HCT116 (cell line): Measurements from ENCODE around the gene RPP25. TPM values are rescaled to one million over a fixed set of nuclear protein-coding genes. Genes with fewer than 3 reads are reported as not detected.

Source experiments
- ATAC-seq: fragments of 200-7000 bp; cut with Tn5 transposase; 2 replicates; pipeline ENCODE4 v1.9.1; 2020; ENCODE audit warnings: mild to moderate bottlenecking, moderate library complexity
- BruUV-seq: library from RNA; stranded (reverse); fragments of 400-500 nt; replicated peaks from 2 replicates; lab custom pipeline; 2021; lab: Mats Ljungman, UMichigan
- CTCF ChIA-PET: fragments of 300-600 bp; sonication (Branson Sonifier 250); formaldehyde crosslinking; loops from one replicate; lab custom pipeline; 2021; ENCODE audit warnings: antibody characterized with exemption; lab: Charles Lee
- POLR2A ChIA-PET: fragments of 300-600, 350-600 bp; sonication (Branson Sonifier 250); formaldehyde crosslinking; loops from one replicate; lab custom pipeline; 2021; ENCODE audit warnings: antibody characterized with exemption; lab: Charles Lee
- RAD21 ChIA-PET, 2 experiments: fragments of 300-600 bp; sonication (Branson Sonifier 250); formaldehyde crosslinking; loops; one replicate each; lab custom pipeline; 2023; ENCODE audit warnings: low total read pairs in 2 of 2; ENCODE audit not compliant: uncharacterized antibody in 2 of 2, unreplicated experiment in 2 of 2, low non-redundant PET in 1 of 2; lab: Charles Lee
- DNase-seq: peaks from one replicate; pipeline ENCODE4 v3.0.0-alpha.2; 2010; ENCODE audit warnings: low read depth, low spot score
- H2AFZ ChIP-seq: fragments of 200-600 bp; shearing (Covaris generic), sonication (generic); 2 replicates; pipeline ENCODE4 v1.6.1; 2017; ENCODE audit warnings: low read depth, mixed run types, mixed read lengths, antibody characterized with exemption, low read length; ENCODE audit not compliant: poor library complexity, severe bottlenecking
- H3K27ac ChIP-seq: 2 replicates; pipeline ENCODE4 v1.5.1; 2012; ENCODE audit warnings: low read depth, low read length
- H3K27me3 ChIP-seq: fragments of 200-600 bp; sonication (generic); 2 replicates; pipeline ENCODE4 v1.6.1; 2016; ENCODE audit warnings: mixed run types, low read length, mixed read lengths; ENCODE audit not compliant: insufficient read depth
- H3K36me3 ChIP-seq, 2 experiments: fragments of 200-500 bp in 1 of 2; fragments of 200-600 bp in 1 of 2; sonication (Bioruptor generic) in 1 of 2; sonication (generic) in 1 of 2; 2 replicates each; pipeline versions ENCODE4 v1.5.1 to v1.6.1; 2014 to 2016; ENCODE audit warnings: low read length in 2 of 2, inconsistent platforms in 1 of 2, mixed read lengths in 1 of 2, mixed run types in 1 of 2; ENCODE audit not compliant: insufficient read depth in 2 of 2, control insufficient read depth in 1 of 2
- H3K4me1 ChIP-seq, 2 experiments: fragments of 200-600 bp in 1 of 2; sonication (generic) in 1 of 2; 2 replicates each; pipeline versions ENCODE4 v1.5.1 to v1.6.1; 2012 to 2017; ENCODE audit warnings: low read length in 2 of 2, inconsistent platforms in 1 of 2, mild to moderate bottlenecking in 1 of 2, mixed read lengths in 1 of 2, mixed run types in 1 of 2, moderate library complexity in 1 of 2; ENCODE audit not compliant: insufficient read depth in 2 of 2, control insufficient read depth in 1 of 2
- H3K4me2 ChIP-seq: fragments of 200-600 bp; sonication (generic); 2 replicates; pipeline ENCODE4 v1.6.1; 2017; ENCODE audit warnings: mixed run types, low read length, mixed read lengths
- H3K4me3 ChIP-seq, 2 experiments: fragments of 200-600 bp in 1 of 2; sonication (generic) in 1 of 2; replicated peaks in 1 of 2; 2 replicates each; pipeline ENCODE4 v1.5.1; 2011 to 2016; ENCODE audit warnings: low read length in 2 of 2, control low read depth in 1 of 2, low read depth in 1 of 2, mild to moderate bottlenecking in 1 of 2, mixed read lengths in 1 of 2, mixed run types in 1 of 2
- H3K79me2 ChIP-seq: fragments of 200-600 bp; sonication (generic); 2 replicates; pipeline ENCODE4 v1.6.1; 2017; ENCODE audit warnings: mild to moderate bottlenecking, mixed run types, low read length, moderate library complexity, mixed read lengths; ENCODE audit not compliant: insufficient read depth
- H3K9ac ChIP-seq: fragments of 200-600 bp; sonication (generic); 2 replicates; pipeline ENCODE4 v1.6.1; 2016; ENCODE audit warnings: low read length, mixed read lengths
- H3K9me2 ChIP-seq: fragments of 200-600 bp; sonication (generic), shearing (Covaris generic); 2 replicates; pipeline ENCODE4 v1.6.1; 2017; ENCODE audit warnings: mixed run types, mild to moderate bottlenecking, moderate library complexity; ENCODE audit not compliant: insufficient read depth
- H3K9me3 ChIP-seq, 2 experiments: fragments of 200-500 bp in 1 of 2; fragments of 200-600 bp in 1 of 2; sonication (Bioruptor generic) in 1 of 2; sonication (generic) in 1 of 2; 2 replicates each; pipeline ENCODE4 v1.6.1; 2014 to 2017; ENCODE audit warnings: low read length in 2 of 2, mixed read lengths in 2 of 2, inconsistent platforms in 1 of 2, low read depth in 1 of 2, mild to moderate bottlenecking in 1 of 2, mixed run types in 1 of 2, moderate library complexity in 1 of 2; ENCODE audit not compliant: control insufficient read depth in 1 of 2, insufficient read depth in 1 of 2
- H4K20me1 ChIP-seq: fragments of 200-600 bp; sonication (generic), shearing (Covaris generic); 2 replicates; pipeline ENCODE4 v1.6.1; 2017; ENCODE audit warnings: mixed run types, mild to moderate bottlenecking, moderate library complexity; ENCODE audit not compliant: insufficient read depth
- CBX3 ChIP-seq: IDR thresholded peaks from 2 replicates; pipeline ENCODE4 v1.6.1; 2012; ENCODE audit warnings: low read depth
- CEBPB ChIP-seq: IDR thresholded peaks from 2 replicates; pipeline ENCODE4 v1.6.1; 2012; ENCODE audit warnings: low read depth
- EGR1 ChIP-seq: IDR thresholded peaks from 2 replicates; pipeline ENCODE4 v1.6.1; 2012; ENCODE audit warnings: low read depth
- ELF1 ChIP-seq: IDR thresholded peaks from 2 replicates; pipeline ENCODE4 v1.6.1; 2012; ENCODE audit warnings: low read depth, borderline replicate concordance
- FOSL1 ChIP-seq: IDR thresholded peaks from 2 replicates; pipeline ENCODE4 v1.6.1; 2012; ENCODE audit warnings: low read depth
- POLR2A ChIP-seq: IDR thresholded peaks from 2 replicates; pipeline ENCODE4 v1.7.0; 2011; ENCODE audit warnings: borderline replicate concordance; ENCODE audit not compliant: insufficient read depth, insufficient read length; ENCODE audit errors: extremely low read depth
- POLR2AphosphoS5 ChIP-seq: IDR thresholded peaks from 2 replicates; pipeline ENCODE4 v1.6.1; 2011; ENCODE audit warnings: mild to moderate bottlenecking, low read depth, low read length, moderate library complexity
- RAD21 ChIP-seq: IDR thresholded peaks from 2 replicates; pipeline ENCODE4 v1.6.1; 2012; ENCODE audit warnings: low read depth, mild to moderate bottlenecking
- REST ChIP-seq: IDR thresholded peaks from 2 replicates; pipeline ENCODE4 v1.6.1; 2012; ENCODE audit warnings: low read depth
- SIN3A ChIP-seq: IDR thresholded peaks from 2 replicates; pipeline ENCODE4 v1.6.1; 2012; ENCODE audit warnings: low read depth
- SP1 ChIP-seq: IDR thresholded peaks from 2 replicates; pipeline ENCODE4 v1.6.1; 2012; ENCODE audit warnings: low read depth
- SRF ChIP-seq: IDR thresholded peaks from 2 replicates; pipeline ENCODE4 v1.6.1; 2012; ENCODE audit warnings: low read depth
- TCF7L2 ChIP-seq: IDR thresholded peaks from 2 replicates; pipeline ENCODE4 v1.7.0; 2011; ENCODE audit warnings: borderline replicate concordance, inconsistent platforms; ENCODE audit not compliant: insufficient read depth, insufficient read length; ENCODE audit errors: extremely low read depth
- YY1 ChIP-seq: IDR thresholded peaks from 2 replicates; pipeline ENCODE4 v1.6.1; 2011; ENCODE audit warnings: low read length, low read depth, moderate library complexity, mild to moderate bottlenecking; ENCODE audit not compliant: insufficient replicate concordance; ENCODE audit errors: extremely low read depth
- ZFX ChIP-seq: fragments of 450-650 bp; IDR thresholded peaks from 2 replicates; pipeline ENCODE4 v1.6.1; 2017
- ZNF274 ChIP-seq: fragments of 200-500 bp; sonication (Bioruptor generic); IDR thresholded peaks from 2 replicates; pipeline ENCODE4 v1.6.1; 2014; ENCODE audit warnings: mild to moderate bottlenecking, low read depth, low read length, inconsistent platforms
- intact Hi-C: fragments of 100-400 bp; cut with micrococcal nuclease; formaldehyde crosslinking; loops from 2 replicates; pipeline ENCODE4 v1.10.0; 2022
- total RNA-seq: library from RNA; stranded (reverse); gene quantifications from one replicate; pipeline ENCODE4 v1.2.1, GENCODE V29; 2021; ENCODE audit not compliant: unreplicated experiment
- TF ChIP-seq, protein P1 (sequence below), 3 experiments: fragments of 200-600 bp in 1 of 3; sonication (generic) in 1 of 3; IDR thresholded peaks in 2 of 3; conservative IDR thresholded peaks in 1 of 3; 2 replicates each; pipeline ENCODE4 v1.5.1; 2012 to 2017; ENCODE audit warnings: low read depth in 2 of 3, low read length in 2 of 3, antibody characterized with exemption in 1 of 3, borderline replicate concordance in 1 of 3, control low read depth in 1 of 3, mild to moderate bottlenecking in 1 of 3, mixed read lengths in 1 of 3, mixed run types in 1 of 3, moderate library complexity in 1 of 3; ENCODE audit not compliant: insufficient read depth in 1 of 3
- TF ChIP-seq, protein P2 (sequence below): IDR thresholded peaks from 2 replicates; pipeline ENCODE4 v1.6.1; 2012

The RPP25 gene
- total RNA-seq, 1 experiment from 2014 or later: 5.9 TPM

DNA sequence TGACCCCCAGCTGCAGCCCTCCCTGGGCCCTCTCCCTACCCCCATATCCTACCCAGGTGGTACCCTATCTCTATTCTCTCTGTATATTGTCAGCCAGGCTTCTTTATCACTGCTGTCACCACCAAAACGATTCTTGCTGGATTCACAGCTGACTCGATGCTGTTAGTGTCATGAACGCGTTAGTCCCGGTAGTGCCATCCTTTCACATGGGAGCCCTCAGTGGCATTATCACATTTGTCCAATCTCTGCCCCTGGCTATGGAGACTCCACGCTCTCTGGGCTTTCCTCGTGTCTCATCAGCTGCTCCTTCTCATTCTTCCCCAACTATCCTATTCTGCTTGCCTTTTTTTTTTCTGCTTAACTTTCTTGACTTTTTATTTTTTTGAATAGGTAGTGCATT, 45.8 kb upstream of the RPP25 start:
- H3K4me1 ChIP-seq: no peaks in the 10 kb centered on the region
- H4K20me1 ChIP-seq: no peaks in the 10 kb centered on the region
- no peak overlapping the region for H3K4me3 ChIP-seq
- H3K9me2 ChIP-seq: no peaks in the 10 kb centered on the region
- intact Hi-C loops: no loop called here
- 0 out of 2 replicates have a peak, but pooled peaks cover 3% of the 10 kb centered on the region for H3K27me3 ChIP-seq
- DNase-seq (no peak), ATAC-seq (no peak)
- CTCF ChIA-PET: no interaction called here
- BruUV-seq: no TSS peak
- no peak for TF ChIP-seq EGR1
- TF ChIP-seq YY1: no peak
- no peak for TF ChIP-seq SP1
- TF ChIP-seq SRF: no peak
- no peak for TF ChIP-seq POLR2A
- no peak for TF ChIP-seq TCF7L2
- TF ChIP-seq, protein P1, sequence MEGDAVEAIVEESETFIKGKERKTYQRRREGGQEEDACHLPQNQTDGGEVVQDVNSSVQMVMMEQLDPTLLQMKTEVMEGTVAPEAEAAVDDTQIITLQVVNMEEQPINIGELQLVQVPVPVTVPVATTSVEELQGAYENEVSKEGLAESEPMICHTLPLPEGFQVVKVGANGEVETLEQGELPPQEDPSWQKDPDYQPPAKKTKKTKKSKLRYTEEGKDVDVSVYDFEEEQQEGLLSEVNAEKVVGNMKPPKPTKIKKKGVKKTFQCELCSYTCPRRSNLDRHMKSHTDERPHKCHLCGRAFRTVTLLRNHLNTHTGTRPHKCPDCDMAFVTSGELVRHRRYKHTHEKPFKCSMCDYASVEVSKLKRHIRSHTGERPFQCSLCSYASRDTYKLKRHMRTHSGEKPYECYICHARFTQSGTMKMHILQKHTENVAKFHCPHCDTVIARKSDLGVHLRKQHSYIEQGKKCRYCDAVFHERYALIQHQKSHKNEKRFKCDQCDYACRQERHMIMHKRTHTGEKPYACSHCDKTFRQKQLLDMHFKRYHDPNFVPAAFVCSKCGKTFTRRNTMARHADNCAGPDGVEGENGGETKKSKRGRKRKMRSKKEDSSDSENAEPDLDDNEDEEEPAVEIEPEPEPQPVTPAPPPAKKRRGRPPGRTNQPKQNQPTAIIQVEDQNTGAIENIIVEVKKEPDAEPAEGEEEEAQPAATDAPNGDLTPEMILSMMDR (IDR thresholded peaks at IDR 0.05 in 2 of 3, conservative IDR thresholded peaks at IDR 0.05 in 1 of 3; ENCODE audit: borderline replicate concordance in 1 of 3, insufficient read depth in 1 of 3, low read depth in 2 of 3, low read length in 2 of 3): no peak
- TF ChIP-seq CEBPB: no peak
- TF ChIP-seq ZFX: no peak
- no peak for TF ChIP-seq POLR2AphosphoS5
- TF ChIP-seq ZNF274: no peak
- no peak for TF ChIP-seq REST
- no peak for TF ChIP-seq FOSL1
- TF ChIP-seq RAD21: no peak
- no peak for TF ChIP-seq CBX3
- TF ChIP-seq, protein P2, sequence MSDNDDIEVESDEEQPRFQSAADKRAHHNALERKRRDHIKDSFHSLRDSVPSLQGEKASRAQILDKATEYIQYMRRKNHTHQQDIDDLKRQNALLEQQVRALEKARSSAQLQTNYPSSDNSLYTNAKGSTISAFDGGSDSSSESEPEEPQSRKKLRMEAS: no peak
- no peak for TF ChIP-seq ELF1
- TF ChIP-seq SIN3A: no peak
- POLR2A ChIA-PET: no interaction called here
- no peaks in the 10 kb centered on the region for H3K36me3 ChIP-seq
- H3K27ac ChIP-seq: no peak overlapping the region
- H3K9ac ChIP-seq: no peak overlapping the region
- RAD21 ChIA-PET: no interaction called here
- no peak overlapping the region for H3K4me2 ChIP-seq
- no peaks in the 10 kb centered on the region for H3K9me3 ChIP-seq
- no peak overlapping the region for H2AFZ ChIP-seq
- H3K79me2 ChIP-seq: no peaks in the 10 kb centered on the region
